Erythroblast (primary cell): Measurements from ENCODE around the gene TUNAR.

ENCODE experiments used
- GATA1 ChIP-seq: IDR thresholded peaks from 2 replicates; pipeline ENCODE4 v1.6.1; 2011; ENCODE audit warnings: low read depth, mild to moderate bottlenecking, control low read depth, low read length, moderate library complexity
- POLR2A ChIP-seq: IDR thresholded peaks from 2 replicates; pipeline ENCODE4 v1.6.1; 2011; ENCODE audit warnings: mild to moderate bottlenecking, low read length

DNA sequence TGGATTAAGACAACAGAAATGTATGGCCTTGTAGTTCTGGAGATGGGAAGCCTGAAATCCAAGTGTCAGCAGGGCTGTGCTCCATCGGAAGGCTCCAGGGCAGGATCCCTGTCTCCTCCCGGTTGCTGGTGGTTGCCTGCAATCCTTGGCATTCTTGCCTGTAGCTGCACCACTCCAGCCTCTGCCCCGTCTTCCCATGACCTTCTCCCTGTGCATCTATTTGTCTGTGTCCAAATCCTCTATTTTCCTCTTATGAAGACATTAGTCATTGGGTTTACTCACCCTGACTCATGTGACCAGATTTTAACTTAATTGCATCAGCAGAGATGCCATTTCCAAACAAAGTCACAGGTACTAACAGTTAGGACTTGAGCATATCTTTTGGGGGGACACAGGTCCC lies 15.1 kb downstream of the TUNAR start:
- TF ChIP-seq POLR2A: no peak
- TF ChIP-seq GATA1: no peak
